NB4 (cell line): ENCODE data around the gene APOF.
"Not testable (repeated sequence)": the region's sequence is repeated elsewhere in the genome, so short reads cannot be mapped to it uniquely, and the experiment has no call there.

ENCODE experiments used
- CTCF ChIP-seq: IDR thresholded peaks from one replicate; pipeline ENCODE4 v1.5.1; 2012; ENCODE audit warnings: low read depth, low read length
- MAX ChIP-seq: IDR thresholded peaks from 2 replicates; pipeline ENCODE4 v1.6.1; 2011; ENCODE audit warnings: low read depth, low read length
- POLR2A ChIP-seq: IDR thresholded peaks from 2 replicates; pipeline ENCODE4 v1.6.1; 2011; ENCODE audit warnings: mild to moderate bottlenecking; ENCODE audit not compliant: insufficient read length; ENCODE audit errors: extremely low read depth

- not testable (repeated sequence) for TF ChIP-seq MAX, POLR2A, CTCF
These were observed 41.0 kb downstream of the APOF start for GRCh38 chr12:56321610-56322009.
